HL-60 (cell line): ENCODE data around the gene MARVELD3.

Experiments
- DNase-seq, 2 experiments: peaks; one replicate each; pipeline ENCODE4 v3.0.0-alpha.2; 2010 to 2020; ENCODE audit warnings: low read depth in 1 of 2, low spot score in 1 of 2
- H3K27ac ChIP-seq: fragments of 250-450 bp; sonication (Bioruptor Pico); replicated peaks from 2 replicates; pipeline ENCODE4 v1.5.1; 2020; ENCODE audit warnings: mild to moderate bottlenecking, moderate library complexity
- H3K27me3 ChIP-seq: fragments of 250-450 bp; sonication (Bioruptor Pico); 2 replicates; pipeline ENCODE4 v1.5.1; 2021; ENCODE audit warnings: mild to moderate bottlenecking, moderate library complexity; ENCODE audit not compliant: insufficient read depth, poor library complexity, severe bottlenecking
- H3K4me3 ChIP-seq: replicated peaks from 2 replicates; pipeline ENCODE4 v1.5.1; 2011; ENCODE audit warnings: mild to moderate bottlenecking, control low read depth, low read length; ENCODE audit not compliant: insufficient read depth
- GABPA ChIP-seq: IDR thresholded peaks from 2 replicates; pipeline ENCODE4 v1.6.1; 2012; ENCODE audit warnings: low read depth
- POLR2AphosphoS5 ChIP-seq: IDR thresholded peaks from 2 replicates; pipeline ENCODE4 v1.6.1; 2012; ENCODE audit warnings: low read depth
- SPI1 ChIP-seq: IDR thresholded peaks from 2 replicates; pipeline ENCODE4 v1.6.1; 2012; ENCODE audit warnings: low read depth, mild to moderate bottlenecking, borderline replicate concordance
- TF ChIP-seq, protein P1 (sequence below): IDR thresholded peaks from 2 replicates; pipeline ENCODE4 v1.6.1; 2012; ENCODE audit warnings: low read depth; ENCODE audit not compliant: insufficient replicate concordance
- TF ChIP-seq, protein P2 (sequence below): IDR thresholded peaks from one replicate; pipeline ENCODE4 v1.5.1; 2011; ENCODE audit warnings: low read length, control low read depth, inconsistent platforms; ENCODE audit not compliant: insufficient read depth

The MARVELD3 gene

DNA sequence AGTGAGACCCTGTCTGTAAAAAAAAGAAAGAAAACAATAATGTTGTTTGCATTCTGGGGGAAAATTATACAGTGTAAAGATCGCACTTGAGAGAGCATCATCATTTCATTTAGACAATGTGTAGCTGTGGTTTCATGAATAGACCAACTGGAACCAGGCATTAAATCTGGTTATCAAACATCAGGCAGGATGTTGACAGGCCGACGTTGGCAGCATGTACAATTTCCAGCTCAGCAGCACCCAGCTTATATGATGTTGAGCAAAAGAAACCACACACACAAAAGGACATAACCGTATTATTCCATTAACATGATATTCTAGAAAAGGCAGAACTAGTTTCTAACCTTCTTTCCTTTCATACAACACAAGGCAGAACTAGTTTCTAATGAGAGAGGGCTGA is 5.8 kb downstream of the MARVELD3 start:
- Histone ChIP-seq H3K27ac (no peak overlapping the region), H3K4me3 (no peak overlapping the region), H3K27me3 (peaks cover 12% of the 10 kb centered on the region)
- TF ChIP-seq GABPA (no peak), POLR2AphosphoS5 (no peak), SPI1 (no peak)
- TF ChIP-seq, protein P1, sequence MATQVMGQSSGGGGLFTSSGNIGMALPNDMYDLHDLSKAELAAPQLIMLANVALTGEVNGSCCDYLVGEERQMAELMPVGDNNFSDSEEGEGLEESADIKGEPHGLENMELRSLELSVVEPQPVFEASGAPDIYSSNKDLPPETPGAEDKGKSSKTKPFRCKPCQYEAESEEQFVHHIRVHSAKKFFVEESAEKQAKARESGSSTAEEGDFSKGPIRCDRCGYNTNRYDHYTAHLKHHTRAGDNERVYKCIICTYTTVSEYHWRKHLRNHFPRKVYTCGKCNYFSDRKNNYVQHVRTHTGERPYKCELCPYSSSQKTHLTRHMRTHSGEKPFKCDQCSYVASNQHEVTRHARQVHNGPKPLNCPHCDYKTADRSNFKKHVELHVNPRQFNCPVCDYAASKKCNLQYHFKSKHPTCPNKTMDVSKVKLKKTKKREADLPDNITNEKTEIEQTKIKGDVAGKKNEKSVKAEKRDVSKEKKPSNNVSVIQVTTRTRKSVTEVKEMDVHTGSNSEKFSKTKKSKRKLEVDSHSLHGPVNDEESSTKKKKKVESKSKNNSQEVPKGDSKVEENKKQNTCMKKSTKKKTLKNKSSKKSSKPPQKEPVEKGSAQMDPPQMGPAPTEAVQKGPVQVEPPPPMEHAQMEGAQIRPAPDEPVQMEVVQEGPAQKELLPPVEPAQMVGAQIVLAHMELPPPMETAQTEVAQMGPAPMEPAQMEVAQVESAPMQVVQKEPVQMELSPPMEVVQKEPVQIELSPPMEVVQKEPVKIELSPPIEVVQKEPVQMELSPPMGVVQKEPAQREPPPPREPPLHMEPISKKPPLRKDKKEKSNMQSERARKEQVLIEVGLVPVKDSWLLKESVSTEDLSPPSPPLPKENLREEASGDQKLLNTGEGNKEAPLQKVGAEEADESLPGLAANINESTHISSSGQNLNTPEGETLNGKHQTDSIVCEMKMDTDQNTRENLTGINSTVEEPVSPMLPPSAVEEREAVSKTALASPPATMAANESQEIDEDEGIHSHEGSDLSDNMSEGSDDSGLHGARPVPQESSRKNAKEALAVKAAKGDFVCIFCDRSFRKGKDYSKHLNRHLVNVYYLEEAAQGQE = no peak
- TF ChIP-seq, protein P2, sequence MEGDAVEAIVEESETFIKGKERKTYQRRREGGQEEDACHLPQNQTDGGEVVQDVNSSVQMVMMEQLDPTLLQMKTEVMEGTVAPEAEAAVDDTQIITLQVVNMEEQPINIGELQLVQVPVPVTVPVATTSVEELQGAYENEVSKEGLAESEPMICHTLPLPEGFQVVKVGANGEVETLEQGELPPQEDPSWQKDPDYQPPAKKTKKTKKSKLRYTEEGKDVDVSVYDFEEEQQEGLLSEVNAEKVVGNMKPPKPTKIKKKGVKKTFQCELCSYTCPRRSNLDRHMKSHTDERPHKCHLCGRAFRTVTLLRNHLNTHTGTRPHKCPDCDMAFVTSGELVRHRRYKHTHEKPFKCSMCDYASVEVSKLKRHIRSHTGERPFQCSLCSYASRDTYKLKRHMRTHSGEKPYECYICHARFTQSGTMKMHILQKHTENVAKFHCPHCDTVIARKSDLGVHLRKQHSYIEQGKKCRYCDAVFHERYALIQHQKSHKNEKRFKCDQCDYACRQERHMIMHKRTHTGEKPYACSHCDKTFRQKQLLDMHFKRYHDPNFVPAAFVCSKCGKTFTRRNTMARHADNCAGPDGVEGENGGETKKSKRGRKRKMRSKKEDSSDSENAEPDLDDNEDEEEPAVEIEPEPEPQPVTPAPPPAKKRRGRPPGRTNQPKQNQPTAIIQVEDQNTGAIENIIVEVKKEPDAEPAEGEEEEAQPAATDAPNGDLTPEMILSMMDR = no peak
- DNase-seq = no peak

DNA sequence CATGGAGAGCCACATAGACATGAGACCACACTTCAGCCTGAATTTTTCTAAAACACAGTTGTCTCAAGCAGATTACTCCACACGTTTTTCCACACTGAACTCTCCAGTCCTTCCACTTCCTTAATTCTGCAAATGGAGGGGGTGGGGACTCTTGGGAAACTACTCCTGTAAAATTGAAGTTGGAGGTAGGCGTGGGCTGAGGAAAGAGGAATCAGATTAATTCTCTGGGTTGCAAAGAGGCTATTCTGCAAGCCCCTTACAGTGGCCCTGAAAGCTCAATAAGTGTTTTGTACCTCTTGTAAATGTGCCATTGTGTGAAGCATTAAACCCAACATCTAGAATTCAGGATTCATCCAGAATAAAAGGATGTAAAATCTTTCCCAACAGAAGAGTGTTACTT is 9.6 kb downstream of the MARVELD3 start:
- DNase-seq = no peak
- Histone ChIP-seq H3K27me3 (peaks cover 2% of the 10 kb centered on the region), H3K4me3 (no peak overlapping the region), H3K27ac (no peak overlapping the region)
- TF ChIP-seq POLR2AphosphoS5 (no peak), GABPA (no peak), SPI1 (peak; percentile 26; the same call in 1 of the 2 replicates)
- TF ChIP-seq, protein P1 = no peak
- TF ChIP-seq, protein P2 = no peak

DNA sequence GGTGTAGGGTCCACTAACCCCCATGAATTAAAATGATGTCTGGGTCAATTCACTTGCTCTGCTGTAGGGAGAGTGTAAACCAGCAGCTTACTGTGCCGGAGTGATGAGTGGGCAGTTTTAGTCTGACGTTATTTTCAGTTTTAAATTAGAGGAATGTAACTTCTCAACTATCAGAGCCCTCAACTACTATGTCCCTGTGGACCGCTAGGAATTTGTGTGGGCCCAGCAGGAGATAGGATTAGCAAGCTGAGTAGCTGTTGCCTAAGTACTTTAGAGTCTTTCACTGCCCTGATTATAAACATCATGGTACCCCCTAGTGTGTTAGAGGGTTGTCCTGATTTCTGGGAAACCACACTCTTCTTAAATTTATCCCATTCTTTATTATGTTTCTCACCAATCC is 11.4 kb downstream of the MARVELD3 start:
- TF ChIP-seq GABPA (no peak), SPI1 (no peak), POLR2AphosphoS5 (no peak)
- TF ChIP-seq, protein P1 = no peak
- TF ChIP-seq, protein P2 = no peak
- no peak for DNase-seq
- Histone ChIP-seq H3K27me3 (no peaks in the 10 kb centered on the region), H3K27ac (no peak overlapping the region), H3K4me3 (no peak overlapping the region)
